NCI-H446 treated with DMSO at 0.1 percent for 48 hours (cell line): ENCODE measurements around the gene RHOA.

Experiments used
- DNase-seq: peaks from one replicate; lab custom pipeline; 2025; lab: John Stamatoyannopoulos, UW

RHOA gene

GRCh38 chr3:49324768-49325167 is 87.0 kb downstream of the RHOA start:
- DNase-seq: no peak

GRCh38 chr3:49316696-49317457 is 94.9 kb downstream of the RHOA start:
- DNase-seq: no peak

GRCh38 chr3:49313896-49314688 is 97.7 kb downstream of the RHOA start:
- DNase-seq: no peak

- no peak for DNase-seq
Observed at GRCh38 chr3:49311283-49311682, 100.5 kb downstream of the RHOA start.

- no peak for DNase-seq
Observed at GRCh38 chr3:49310677-49311076, 101.1 kb downstream of the RHOA start.
